Fibroblast of villous mesenchyme (primary cell): ENCODE measurements around the gene NIPSNAP3A. TPM values are rescaled to one million over a fixed set of nuclear protein-coding genes. Genes with fewer than 3 reads are reported as not detected.

Experiments used
- DNase-seq: peaks from one replicate; pipeline ENCODE4 v3.0.0-alpha.2; 2010; ENCODE audit warnings: low read depth
- H3K4me3 ChIP-seq: 2 replicates; pipeline ENCODE4 v1.5.1; 2011; ENCODE audit warnings: low read depth, mild to moderate bottlenecking, low read length
- total RNA-seq: library from RNA; depleted of rRNA; stranded (reverse); fragments of >200 nt; gene quantifications from 2 replicates; pipeline ENCODE4 v1.2.3, GENCODE V29; 2012
- TF ChIP-seq, protein P1 (sequence below): IDR thresholded peaks from 2 replicates; pipeline ENCODE4 v1.5.1; 2012; ENCODE audit warnings: low read depth, mild to moderate bottlenecking, low read length; ENCODE audit not compliant: insufficient read depth

NIPSNAP3A gene
- total RNA-seq, 1 donor = 51.4 TPM

DNA sequence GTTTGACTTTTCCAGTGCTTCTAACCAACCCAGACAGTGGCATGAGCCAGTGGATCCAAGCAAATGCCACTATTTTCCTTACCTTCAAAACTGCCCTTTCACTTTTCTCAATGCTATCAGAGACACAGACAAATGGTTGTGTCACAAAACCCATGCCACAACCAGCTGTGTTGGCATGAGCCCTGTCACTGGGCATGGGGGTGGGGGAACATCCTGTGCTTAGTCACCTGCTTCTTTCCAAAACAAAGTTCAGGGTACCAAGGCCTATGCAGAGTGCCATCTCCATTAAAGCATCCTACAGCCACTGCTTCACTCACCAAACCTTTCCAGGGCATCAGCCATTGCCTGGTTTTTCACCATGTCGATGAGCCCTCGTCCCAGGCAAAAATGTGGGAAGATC, 46.6 kb downstream of the NIPSNAP3A start:
- no peak overlapping the region for H3K4me3 ChIP-seq
- no peak for DNase-seq
- TF ChIP-seq, protein P1, sequence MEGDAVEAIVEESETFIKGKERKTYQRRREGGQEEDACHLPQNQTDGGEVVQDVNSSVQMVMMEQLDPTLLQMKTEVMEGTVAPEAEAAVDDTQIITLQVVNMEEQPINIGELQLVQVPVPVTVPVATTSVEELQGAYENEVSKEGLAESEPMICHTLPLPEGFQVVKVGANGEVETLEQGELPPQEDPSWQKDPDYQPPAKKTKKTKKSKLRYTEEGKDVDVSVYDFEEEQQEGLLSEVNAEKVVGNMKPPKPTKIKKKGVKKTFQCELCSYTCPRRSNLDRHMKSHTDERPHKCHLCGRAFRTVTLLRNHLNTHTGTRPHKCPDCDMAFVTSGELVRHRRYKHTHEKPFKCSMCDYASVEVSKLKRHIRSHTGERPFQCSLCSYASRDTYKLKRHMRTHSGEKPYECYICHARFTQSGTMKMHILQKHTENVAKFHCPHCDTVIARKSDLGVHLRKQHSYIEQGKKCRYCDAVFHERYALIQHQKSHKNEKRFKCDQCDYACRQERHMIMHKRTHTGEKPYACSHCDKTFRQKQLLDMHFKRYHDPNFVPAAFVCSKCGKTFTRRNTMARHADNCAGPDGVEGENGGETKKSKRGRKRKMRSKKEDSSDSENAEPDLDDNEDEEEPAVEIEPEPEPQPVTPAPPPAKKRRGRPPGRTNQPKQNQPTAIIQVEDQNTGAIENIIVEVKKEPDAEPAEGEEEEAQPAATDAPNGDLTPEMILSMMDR = no peak

DNA sequence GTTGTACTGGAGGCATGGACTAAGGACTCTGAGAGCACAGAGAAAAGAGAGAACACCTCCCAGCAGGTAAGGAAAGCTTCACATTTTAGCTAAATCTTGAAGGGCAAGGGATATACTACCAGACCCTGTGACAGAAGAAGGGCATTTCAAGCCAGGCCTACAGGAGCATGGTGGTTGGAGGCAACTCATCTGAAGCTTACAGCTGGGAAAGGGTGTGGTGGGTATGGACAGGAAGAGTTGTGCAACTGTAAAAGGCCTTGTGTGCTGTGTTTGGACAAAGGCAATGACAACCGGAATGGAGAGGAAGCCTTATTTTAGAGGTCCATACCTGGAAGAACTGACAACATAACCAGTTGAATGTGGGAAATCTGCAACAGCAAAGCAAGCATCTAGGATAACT, 47.6 kb downstream of the NIPSNAP3A start:
- no peak overlapping the region for H3K4me3 ChIP-seq
- TF ChIP-seq, protein P1 = no peak
- DNase-seq = peak; percentile 60

DNA sequence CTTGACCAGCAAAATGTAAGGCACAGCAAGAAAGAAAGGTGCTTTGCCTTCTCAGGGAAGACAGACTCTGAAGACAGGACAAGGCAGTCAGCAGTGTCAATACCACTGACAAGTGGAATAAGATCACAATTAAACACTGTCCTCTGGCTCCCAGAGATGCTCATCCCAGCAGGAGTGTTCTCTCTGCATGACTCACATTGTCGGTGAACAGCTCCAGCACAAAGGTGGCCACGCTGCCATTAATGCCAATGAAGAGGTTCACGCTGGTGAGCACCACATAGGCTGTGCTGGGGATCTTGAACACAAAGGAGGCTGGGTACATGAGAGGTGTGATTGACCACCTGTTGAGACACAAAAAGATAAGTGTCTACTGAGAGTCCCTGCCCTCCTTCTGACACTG, 48.4 kb downstream of the NIPSNAP3A start:
- H3K4me3 ChIP-seq = no peak overlapping the region
- no peak for DNase-seq
- TF ChIP-seq, protein P1 = no peak

GRCh38 chr9:104798209-104798995, 50.9 kb downstream of the NIPSNAP3A start:
- TF ChIP-seq, protein P1 = no peak
- no peak for DNase-seq

GRCh38 chr9:104800068-104800785, 52.7 kb downstream of the NIPSNAP3A start:
- no peak overlapping the region for H3K4me3 ChIP-seq
- TF ChIP-seq, protein P1 = no peak
- DNase-seq = no peak

More at GRCh38 chr9:104798209-104798995, 50.9 kb downstream of the NIPSNAP3A start:
- H3K4me3 ChIP-seq = no peak overlapping the region

- no peak for DNase-seq
- H3K4me3 ChIP-seq = no peak overlapping the region
- TF ChIP-seq, protein P1 = no peak
These were observed 54.6 kb downstream of the NIPSNAP3A start for GRCh38 chr9:104802110-104802509.
